ENCODE measurements around the gene NPEPL1.
"Not testable (repeated sequence)": the region's sequence is repeated elsewhere in the genome, so short reads cannot be mapped to it uniquely, and the experiment has no call there.

Gene NPEPL1

GRCh38 chr20:58745391-58745790 lies 52.8 kb downstream of the NPEPL1 start:
- DNase-seq: no peak

GRCh38 chr20:58746620-58747019 lies 54.0 kb downstream of the NPEPL1 start:
- no peak for DNase-seq

- no peak for DNase-seq
Measured at GRCh38 chr20:58747211-58747610, 54.6 kb downstream of the NPEPL1 start.

- DNase-seq: no peak
Measured at GRCh38 chr20:58748618-58749017, 56.0 kb downstream of the NPEPL1 start.

GRCh38 chr20:58749098-58749769 lies 56.6 kb downstream of the NPEPL1 start:
- no peak for DNase-seq

- DNase-seq: no peak
Measured at GRCh38 chr20:58749979-58750378, 57.4 kb downstream of the NPEPL1 start.

GRCh38 chr20:58750706-58751105 lies 58.1 kb downstream of the NPEPL1 start:
- DNase-seq: not testable (repeated sequence)

- DNase-seq: no peak
Measured at GRCh38 chr20:58751979-58752378, 59.4 kb downstream of the NPEPL1 start.

- no peak for DNase-seq
Measured at GRCh38 chr20:58752565-58752964, 60.0 kb downstream of the NPEPL1 start.

- DNase-seq: no peak
Measured at GRCh38 chr20:58753267-58753921, 60.8 kb downstream of the NPEPL1 start.

GRCh38 chr20:58753922-58754551 lies 61.4 kb downstream of the NPEPL1 start:
- no peak for DNase-seq

GRCh38 chr20:58754584-58754983 lies 62.0 kb downstream of the NPEPL1 start:
- no peak for DNase-seq

- DNase-seq: no peak
Measured at GRCh38 chr20:58755062-58755697, 62.6 kb downstream of the NPEPL1 start.

GRCh38 chr20:58755766-58756449 lies 63.3 kb downstream of the NPEPL1 start:
- DNase-seq: no peak

GRCh38 chr20:58756450-58756775 lies 63.8 kb downstream of the NPEPL1 start:
- DNase-seq: no peak

GRCh38 chr20:58757647-58758046 lies 65.0 kb downstream of the NPEPL1 start:
- not testable (repeated sequence) for DNase-seq

- DNase-seq: no peak
Measured at GRCh38 chr20:58759947-58760346, 67.3 kb downstream of the NPEPL1 start.

GRCh38 chr20:58760856-58761255 lies 68.3 kb downstream of the NPEPL1 start:
- DNase-seq: no peak

GRCh38 chr20:58762120-58762519 lies 69.5 kb downstream of the NPEPL1 start:
- no peak for DNase-seq

GRCh38 chr20:58763076-58763475 lies 70.5 kb downstream of the NPEPL1 start:
- DNase-seq: no peak
